HG02763 (cell line): ENCODE data around the gene CCDC47.
"Not testable (repeated sequence)": the region's sequence is repeated elsewhere in the genome, so short reads cannot be mapped to it uniquely, and the experiment has no call there.

Source experiments
- ATAC-seq: cut with Tn5 transposase; IDR thresholded peaks from one replicate; pipeline ENCODE4 v1.9.1; 2021; ENCODE audit warnings: mild to moderate bottlenecking, moderate library complexity; ENCODE audit not compliant: unreplicated experiment

The CCDC47 gene

GRCh38 chr17:63773272-63774140 lies at the start of gene CCDC47:
Gene CCDC47, minus strand, starts transcription at chr17:63773597. Its CDS starts 7,422 bp downstream, at chr17:63766175.
- peak; percentile 80 for ATAC-seq

- ATAC-seq, result no peak
These were observed 49.1 kb upstream of the CCDC47 start for GRCh38 chr17:63822537-63822936.

- no peak for ATAC-seq
These were observed 48.4 kb upstream of the CCDC47 start for GRCh38 chr17:63821804-63822203.

- no peak for ATAC-seq
These were observed 47.7 kb upstream of the CCDC47 start for GRCh38 chr17:63820963-63821561.

GRCh38 chr17:63819585-63820537 lies 46.5 kb upstream of the CCDC47 start:
- ATAC-seq, result no peak

- no peak for ATAC-seq
These were observed 45.7 kb upstream of the CCDC47 start for GRCh38 chr17:63819131-63819530.

GRCh38 chr17:63817736-63818385 lies 44.5 kb upstream of the CCDC47 start:
- ATAC-seq, result no peak

GRCh38 chr17:63816669-63817068 lies 43.3 kb upstream of the CCDC47 start:
- no peak for ATAC-seq

GRCh38 chr17:63816123-63816522 lies 42.7 kb upstream of the CCDC47 start:
- ATAC-seq, result no peak

GRCh38 chr17:63809970-63810369 lies 36.6 kb upstream of the CCDC47 start:
- no peak for ATAC-seq

- ATAC-seq, result no peak
These were observed 32.2 kb upstream of the CCDC47 start for GRCh38 chr17:63805591-63805990.

- no peak for ATAC-seq
These were observed 30.9 kb upstream of the CCDC47 start for GRCh38 chr17:63804328-63804727.

GRCh38 chr17:63800783-63801182 lies 27.4 kb upstream of the CCDC47 start:
- ATAC-seq, result no peak

GRCh38 chr17:63798572-63799106 lies 25.2 kb upstream of the CCDC47 start:
- ATAC-seq, result no peak

- not testable (repeated sequence) for ATAC-seq
These were observed 23.0 kb upstream of the CCDC47 start for GRCh38 chr17:63796375-63796774.

- no peak for ATAC-seq
These were observed 18.8 kb upstream of the CCDC47 start for GRCh38 chr17:63792055-63792729.

GRCh38 chr17:63790057-63790456 lies 16.7 kb upstream of the CCDC47 start:
- ATAC-seq, result no peak

GRCh38 chr17:63786971-63787711 lies 13.7 kb upstream of the CCDC47 start:
- no peak for ATAC-seq

GRCh38 chr17:63786117-63786516 lies 12.7 kb upstream of the CCDC47 start:
- no peak for ATAC-seq
